Thymus (tissue), 11 donors: ENCODE measurements around the gene B4GALT3. TPM values are rescaled to one million over a fixed set of nuclear protein-coding genes. Genes with fewer than 3 reads are reported as not detected.

Source experiments
- DNase-seq, 9 donors: peaks; one replicate each; pipeline ENCODE4 v3.0.0-alpha.2; 2013; ENCODE audit warnings: low spot score in 9 of 9, low read depth in 6 of 9, missing footprints in 1 of 9
- H3K27ac ChIP-seq, 2 donors: one replicate each; pipeline ENCODE4 v1.5.1; 2013; ENCODE audit warnings: control low read depth in 1 of 2, low read depth in 1 of 2, low read length in 1 of 2, mild to moderate bottlenecking in 1 of 2, moderate library complexity in 1 of 2
- H3K27me3 ChIP-seq, 2 donors: one replicate each; pipeline ENCODE4 v1.5.1; 2013; ENCODE audit warnings: low read length in 1 of 2; ENCODE audit not compliant: control insufficient read depth in 2 of 2, insufficient read depth in 1 of 2
- H3K36me3 ChIP-seq, 2 donors: one replicate each; pipeline ENCODE4 v1.5.1; 2013; ENCODE audit warnings: low read length in 1 of 2, mild to moderate bottlenecking in 1 of 2, moderate library complexity in 1 of 2; ENCODE audit not compliant: control insufficient read depth in 2 of 2, insufficient read depth in 2 of 2
- H3K4me1 ChIP-seq, 2 donors: one replicate each; pipeline ENCODE4 v1.5.1; 2013; ENCODE audit warnings: low read length in 2 of 2; ENCODE audit not compliant: control insufficient read depth in 2 of 2, insufficient read depth in 2 of 2
- H3K4me3 ChIP-seq, 2 donors: one replicate each; pipeline ENCODE4 v1.5.1; 2013; ENCODE audit warnings: low read length in 2 of 2, control low read depth in 1 of 2, mild to moderate bottlenecking in 1 of 2
- H3K9me3 ChIP-seq, 2 donors: one replicate each; pipeline ENCODE4 v1.5.1; 2013; ENCODE audit warnings: low read length in 1 of 2, mild to moderate bottlenecking in 1 of 2; ENCODE audit not compliant: control insufficient read depth in 2 of 2, insufficient read depth in 1 of 2
- WGBS: extraction: QIAGEN DNeasy Blood & Tissue Kit; methylation state at CpG from one replicate; pipeline ENCODE4 v1.1.7; 2013; 5-methylcytosine and 5-hydroxymethylcytosine counted together
- polyA plus RNA-seq: library from polyadenylated mRNA; stranded (reverse); fragments of 200-250 nt; gene quantifications from one replicate; pipeline ENCODE4 v1.2.3, GENCODE V29; 2013
- total RNA-seq: library from RNA; stranded (reverse); fragments of 120-200 nt; gene quantifications from one replicate; pipeline ENCODE4 v1.2.4, GENCODE V29; 2013
- donor health status: healthy.

Gene B4GALT3
- total and polyA plus RNA-seq, 2 donors = 14.3 to 32.0 TPM

DNA sequence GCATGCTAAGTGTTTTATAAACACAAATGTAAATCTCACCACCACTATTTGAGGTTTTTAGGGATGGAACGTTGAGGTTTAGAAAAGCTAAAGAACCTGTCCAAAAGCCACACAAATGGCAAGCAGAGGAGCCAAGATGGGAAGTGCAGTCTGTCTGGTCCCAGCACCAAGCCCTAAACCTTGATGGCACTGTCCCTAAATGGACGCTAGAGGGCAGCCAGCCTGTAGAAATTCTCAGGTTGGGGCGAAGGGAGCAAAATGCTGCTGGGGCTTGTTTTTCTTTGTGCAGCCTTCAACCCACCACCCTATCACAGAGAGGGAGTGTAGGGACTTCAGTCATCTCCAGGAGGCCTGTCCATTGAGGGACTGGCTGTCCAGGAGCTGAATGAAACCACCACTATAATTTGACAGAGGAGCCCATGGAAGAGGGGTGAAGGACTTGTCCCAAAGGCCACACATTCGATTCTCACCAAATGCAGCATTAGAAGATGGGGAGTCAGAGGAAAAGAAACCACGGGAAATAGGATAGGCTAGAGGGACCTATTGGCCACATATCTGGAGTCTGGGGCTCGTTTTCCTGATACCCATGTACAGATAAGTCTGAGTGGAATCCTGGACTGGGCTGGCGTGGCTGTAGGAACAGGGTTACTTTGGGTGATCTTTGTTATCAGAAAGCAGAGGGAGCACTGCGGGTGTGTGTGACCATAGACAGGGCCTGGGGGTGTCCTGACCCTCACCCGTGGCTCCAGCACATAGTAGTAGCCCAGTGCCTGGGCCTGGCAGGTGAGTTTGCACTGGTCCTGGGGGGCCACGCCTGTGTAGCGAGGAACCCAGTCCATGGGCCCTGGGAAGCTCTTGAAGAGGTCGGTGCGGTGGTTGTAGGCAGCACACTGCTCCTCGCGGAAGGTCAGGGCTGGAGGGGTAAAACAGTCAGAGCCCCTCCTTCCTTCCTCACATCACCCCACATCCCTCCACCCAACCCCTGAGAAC is 15.5 kb upstream of the B4GALT3 start:
- no peak overlapping the region for H3K27ac ChIP-seq

DNA sequence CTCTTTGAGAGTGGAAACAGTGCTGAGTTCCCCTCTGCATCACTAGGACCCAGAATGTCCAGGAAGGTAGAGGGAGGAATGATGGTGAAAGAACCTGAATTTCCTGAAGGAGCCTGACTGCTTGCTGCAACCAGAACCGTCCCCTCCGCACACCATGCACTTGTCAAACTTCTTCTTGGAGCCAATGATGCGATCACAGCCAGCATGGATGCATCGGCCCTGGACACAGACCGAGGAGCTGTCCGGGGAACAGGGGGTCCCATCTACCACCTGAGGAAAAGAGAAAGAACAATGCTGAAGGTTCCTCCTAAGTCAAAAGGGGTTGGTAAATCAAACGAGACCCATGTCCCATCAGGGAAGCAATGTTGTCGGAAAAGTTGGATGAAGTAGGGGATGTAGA is 14.7 kb upstream of the B4GALT3 start:
- peaks cover 0 to 1% of the 10 kb centered on the region in 2 donors for H3K9me3 ChIP-seq
- H3K4me1 ChIP-seq = peaks cover 0 to 21% of the 10 kb centered on the region in 2 donors
- H3K27ac ChIP-seq = no peak overlapping the region
- no peaks in the 10 kb centered on the region for H3K36me3 ChIP-seq
- 85% methylated on average over 8 of the region's 8 CpGs for WGBS
- no peak for DNase-seq
- peaks cover 0 to 2% of the 10 kb centered on the region in 2 donors for H3K27me3 ChIP-seq
- no peak overlapping the region for H3K4me3 ChIP-seq

More for the DNA sequence above, 15.5 kb upstream of the B4GALT3 start:
- peaks cover 0 to 2% of the 10 kb centered on the region in 2 donors for H3K27me3 ChIP-seq
- DNase-seq = peak in 7 of 9 donors; percentile 56 to 87 (median 60)
- H3K4me3 ChIP-seq = no peak overlapping the region
- 71% methylated on average over 15 of the region's 15 CpGs for WGBS
- H3K4me1 ChIP-seq = peaks cover 0 to 15% of the 10 kb centered on the region in 2 donors
- peaks cover 0 to 1% of the 10 kb centered on the region in 2 donors for H3K9me3 ChIP-seq
- H3K36me3 ChIP-seq = no peaks in the 10 kb centered on the region

DNA sequence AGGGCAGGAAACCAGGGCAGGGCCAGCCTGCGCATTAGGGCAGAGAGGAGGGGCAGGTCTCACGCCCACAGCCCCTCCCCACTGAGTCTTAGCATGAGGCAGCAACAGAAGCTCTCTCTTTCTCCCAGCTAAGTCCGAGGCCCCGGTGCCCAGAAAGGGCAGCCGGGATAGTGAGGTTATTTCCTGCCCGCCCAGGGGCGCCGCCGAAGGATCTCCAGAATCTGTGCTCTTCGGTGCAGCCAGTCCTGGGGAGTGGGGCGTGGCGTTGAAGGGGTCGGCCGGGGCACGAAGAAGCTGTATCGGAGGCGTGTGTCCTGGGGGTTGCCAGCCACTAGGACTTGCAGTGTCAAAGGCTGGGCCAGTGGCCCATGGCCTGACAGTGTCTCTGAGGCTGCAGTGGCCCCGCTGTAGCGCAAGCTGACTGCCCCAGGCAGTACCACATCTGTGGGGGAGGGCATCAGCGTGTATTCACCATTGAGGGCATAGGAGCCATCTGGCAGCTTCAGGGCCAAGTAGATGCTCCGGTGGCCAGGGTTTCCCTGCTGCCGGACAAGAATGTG is 13.7 kb upstream of the B4GALT3 start:
- DNase-seq = peak in 1 of 9 donors; percentile 31
- H3K4me3 ChIP-seq = no peak overlapping the region
- no peak overlapping the region for H3K27ac ChIP-seq
- peaks cover 0 to 2% of the 10 kb centered on the region in 2 donors for H3K27me3 ChIP-seq
- peaks cover 0 to 1% of the 10 kb centered on the region in 2 donors for H3K9me3 ChIP-seq
- H3K4me1 ChIP-seq = peaks cover 2 to 30% of the 10 kb centered on the region in 2 donors
- 92% methylated on average over 22 of the region's 22 CpGs for WGBS
- no peaks in the 10 kb centered on the region for H3K36me3 ChIP-seq

DNA sequence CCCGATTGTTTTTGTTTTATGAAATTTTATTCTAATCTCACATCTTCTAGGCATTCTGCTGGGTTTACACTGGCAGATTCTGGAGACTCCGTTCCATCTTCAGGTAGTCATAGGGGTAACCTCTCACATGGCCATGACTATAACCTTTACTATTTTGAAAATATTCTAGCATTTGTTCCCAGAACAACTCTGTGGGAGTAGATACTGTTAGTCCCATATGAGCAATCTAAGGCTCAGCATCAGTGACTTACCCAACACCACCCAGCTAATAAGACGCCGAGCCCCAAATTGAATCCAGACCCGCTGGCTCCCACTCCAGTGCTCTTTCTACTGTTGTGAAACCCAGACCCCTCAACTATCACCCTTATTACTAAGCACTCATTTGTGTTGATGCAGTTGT is 11.7 kb upstream of the B4GALT3 start:
- peaks cover 12 to 41% of the 10 kb centered on the region in 2 donors for H3K4me1 ChIP-seq
- WGBS = 99% methylated on average over 5 of the region's 5 CpGs
- DNase-seq = no peak
- H3K9me3 ChIP-seq = peaks cover 0 to under 1% of the 10 kb centered on the region in 2 donors
- no peak overlapping the region for H3K4me3 ChIP-seq
- no peak overlapping the region for H3K27ac ChIP-seq
- peaks cover 0 to 2% of the 10 kb centered on the region in 2 donors for H3K27me3 ChIP-seq
- no peaks in the 10 kb centered on the region for H3K36me3 ChIP-seq

DNA sequence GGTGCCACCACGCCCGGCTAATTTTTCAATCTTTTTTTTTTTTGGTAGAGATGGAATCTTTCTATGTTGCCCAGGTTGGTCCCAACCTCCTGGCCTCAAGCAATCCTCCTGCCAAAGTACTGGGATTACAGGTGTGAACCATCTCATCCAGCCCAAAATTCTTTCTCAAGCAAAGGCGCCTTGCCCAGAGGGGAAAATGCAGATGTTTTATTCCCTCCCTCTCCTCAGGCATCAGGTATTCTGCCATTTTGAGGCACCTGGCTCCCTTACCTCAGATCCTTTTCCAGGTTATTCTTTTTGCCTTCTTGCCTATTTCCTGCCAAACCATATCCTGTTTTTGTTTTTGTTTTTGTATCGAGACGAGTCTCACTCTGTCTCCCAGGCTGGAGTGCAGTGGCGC is 11.1 kb upstream of the B4GALT3 start:
- no peaks in the 10 kb centered on the region for H3K9me3 ChIP-seq
- H3K27me3 ChIP-seq = peaks cover 0 to 2% of the 10 kb centered on the region in 2 donors
- no peaks in the 10 kb centered on the region for H3K36me3 ChIP-seq
- H3K27ac ChIP-seq = no peak overlapping the region
- no peak for DNase-seq
- 91% methylated on average over 6 of the region's 6 CpGs for WGBS
- peaks cover 12 to 48% of the 10 kb centered on the region in 2 donors for H3K4me1 ChIP-seq
- no peak overlapping the region for H3K4me3 ChIP-seq

DNA sequence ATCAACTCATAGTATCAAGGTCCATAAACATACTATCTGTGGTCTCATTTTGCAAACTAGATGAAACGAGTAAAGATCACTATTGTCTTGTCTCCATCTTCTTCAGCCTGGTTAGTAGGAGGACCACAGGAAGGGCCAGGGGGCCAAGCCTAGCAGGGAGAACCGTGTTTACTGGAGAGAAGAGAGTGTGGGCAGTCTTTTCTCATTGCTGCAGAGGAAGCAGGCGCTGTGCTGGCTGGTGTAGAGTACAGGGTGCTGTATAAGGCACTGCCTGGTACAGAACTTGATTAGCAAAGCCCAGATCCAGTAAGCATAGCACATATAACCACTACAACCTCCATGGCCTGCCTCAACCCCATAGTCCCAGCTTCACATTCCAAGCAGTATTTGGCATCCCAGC is 10.0 kb upstream of the B4GALT3 start:
- H3K36me3 ChIP-seq = no peaks in the 10 kb centered on the region
- no peak for DNase-seq
- peak overlapping the region in 1 of 2 donors; percentile 26 for H3K27ac ChIP-seq
- WGBS = 80% methylated on average over 3 of the region's 3 CpGs
- H3K4me1 ChIP-seq = peaks cover 12 to 52% of the 10 kb centered on the region in 2 donors
- H3K4me3 ChIP-seq = no peak overlapping the region
- no peaks in the 10 kb centered on the region for H3K9me3 ChIP-seq
- H3K27me3 ChIP-seq = peaks cover 0 to 2% of the 10 kb centered on the region in 2 donors

DNA sequence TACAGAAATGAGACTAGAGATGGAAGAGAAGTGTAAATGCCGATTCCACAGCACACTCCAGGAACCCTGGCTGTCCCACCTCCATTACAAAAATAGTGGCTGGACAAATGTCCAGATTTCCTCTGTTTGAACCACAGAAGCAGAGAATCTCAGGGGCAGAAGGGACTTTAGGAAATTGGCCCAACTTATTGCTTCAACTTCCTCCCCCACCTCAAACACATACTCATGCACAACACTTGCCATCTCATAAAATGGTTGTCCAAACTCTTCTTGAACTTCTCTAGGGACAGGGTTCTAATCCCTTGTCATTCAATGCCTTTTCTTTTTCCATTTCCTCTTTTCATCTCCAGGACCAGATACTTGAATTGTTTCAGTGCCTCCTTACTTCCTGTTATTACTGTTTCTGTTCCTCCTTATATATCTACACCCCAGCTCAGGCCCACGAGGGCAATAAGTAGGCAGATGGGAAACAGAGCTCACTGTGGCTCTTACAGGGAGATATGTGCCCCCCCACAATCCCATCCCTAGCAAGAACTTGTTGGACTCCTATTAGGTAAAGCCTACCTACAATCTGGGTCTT is 8.5 kb upstream of the B4GALT3 start:
- DNase-seq = peak in 1 of 9 donors; percentile 49
- no peaks in the 10 kb centered on the region for H3K27me3 ChIP-seq
- H3K4me3 ChIP-seq = peak overlapping the region in 1 of 2 donors; percentile 7
- H3K36me3 ChIP-seq = no peaks in the 10 kb centered on the region
- H3K4me1 ChIP-seq = peaks cover 12 to 55% of the 10 kb centered on the region in 2 donors
- 12% methylated on average over 2 of the region's 2 CpGs for WGBS
- H3K9me3 ChIP-seq = no peaks in the 10 kb centered on the region
- H3K27ac ChIP-seq = peak overlapping the region; percentile 86 to 97

DNA sequence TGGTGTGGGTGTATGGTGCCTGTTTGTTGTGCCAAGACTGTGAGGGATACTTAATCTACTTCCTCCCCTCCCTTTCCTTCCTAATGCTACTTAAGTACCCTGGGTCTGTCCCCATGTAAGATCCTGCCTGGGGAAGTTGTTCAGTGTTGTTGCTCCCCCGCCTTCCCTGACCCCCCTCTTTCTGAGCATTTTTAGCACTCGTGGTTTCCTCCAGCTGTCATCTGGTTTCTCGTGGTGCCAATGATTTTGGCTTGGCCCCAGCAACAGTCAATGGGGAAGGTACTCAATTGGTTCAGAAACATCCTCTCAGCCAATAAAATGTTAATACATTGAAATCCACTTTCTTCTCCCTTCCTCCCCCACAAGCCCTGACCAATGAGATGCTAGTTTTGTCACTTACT is 8.0 kb upstream of the B4GALT3 start:
- Histone ChIP-seq H3K27ac (peak overlapping the region; percentile 86 to 97), H3K36me3 (no peaks in the 10 kb centered on the region), H3K9me3 (no peaks in the 10 kb centered on the region), H3K4me3 (no peak overlapping the region), H3K4me1 (peaks cover 12 to 55% of the 10 kb centered on the region in 2 donors), H3K27me3 (no peaks in the 10 kb centered on the region)
- DNase-seq = peak in 8 of 9 donors; percentile 62 to 93 (median 78)
- 0% methylated on average over 3 of the region's 3 CpGs for WGBS
